K562 (cell line): ENCODE data around the gene SSR4. TPM values are rescaled to one million over a fixed set of nuclear protein-coding genes. Genes with fewer than 3 reads are reported as not detected.

ENCODE experiments used
- MAFG ChIP-seq: fragments of 450-650 bp; conservative IDR thresholded peaks from 2 replicates; pipeline ENCODE4 v1.6.1; 2016; ENCODE audit warnings: missing genetic modification characterization, missing compliant biosample characterization
- POLR2G ChIP-seq: fragments of 200-400 bp; formaldehyde crosslinking; IDR thresholded peaks from 2 replicates; pipeline ENCODE4 v1.6.1; 2017; ENCODE audit warnings: low read depth, mild to moderate bottlenecking, antibody characterized with exemption, low read length, moderate library complexity
- polyA plus RNA-seq, 8 experiments: library from polyadenylated mRNA; depleted of rRNA in 4 of 8; stranded (reverse) in 5 of 8; unstranded in 3 of 8; fragments of >200 nt; fragmentation: Nextera tagmentation in 2 of 8; fragmentation: Illumina TruSeq in 1 of 8; extraction: Ambion mirVana in 2 of 8; extraction: Trizol in 1 of 8; gene quantifications; 2 replicates each; pipeline versions ENCODE4 v1.2.1 to v1.2.3, GENCODE V29; 2011 to 2014; ENCODE audit warnings: inconsistent platforms in 1 of 8, missing spikeins in 1 of 8
- total RNA-seq, 7 experiments: library from RNA; depleted of rRNA in 6 of 7; stranded (reverse); fragments of >200 nt in 6 of 7; fragmentation: Illumina TruSeq in 2 of 7; extraction: Trizol in 2 of 7; gene quantifications; 2 replicates each; pipeline versions ENCODE4 v1.2.1 to v1.2.3, GENCODE V29; 2011 to 2021; ENCODE audit warnings: low replicate concordance in 1 of 7
- TF ChIP-seq, protein P1 (sequence below): fragments of 450-650 bp; IDR thresholded peaks from 2 replicates; pipeline ENCODE4 v1.6.1; 2016; ENCODE audit warnings: mild to moderate bottlenecking
- TF ChIP-seq, protein P2 (sequence below): fragments of 250-450 bp; sonication (Bioruptor Pico); IDR thresholded peaks from 2 replicates; pipeline ENCODE4 v1.4.0; 2020

SSR4 gene
- total and polyA plus RNA-seq, 9 of the 15 experiments (the other 6 are each of a cell fraction or from before 2014, with no cell fraction given), result 146 to 492 (median 272) TPM

DNA sequence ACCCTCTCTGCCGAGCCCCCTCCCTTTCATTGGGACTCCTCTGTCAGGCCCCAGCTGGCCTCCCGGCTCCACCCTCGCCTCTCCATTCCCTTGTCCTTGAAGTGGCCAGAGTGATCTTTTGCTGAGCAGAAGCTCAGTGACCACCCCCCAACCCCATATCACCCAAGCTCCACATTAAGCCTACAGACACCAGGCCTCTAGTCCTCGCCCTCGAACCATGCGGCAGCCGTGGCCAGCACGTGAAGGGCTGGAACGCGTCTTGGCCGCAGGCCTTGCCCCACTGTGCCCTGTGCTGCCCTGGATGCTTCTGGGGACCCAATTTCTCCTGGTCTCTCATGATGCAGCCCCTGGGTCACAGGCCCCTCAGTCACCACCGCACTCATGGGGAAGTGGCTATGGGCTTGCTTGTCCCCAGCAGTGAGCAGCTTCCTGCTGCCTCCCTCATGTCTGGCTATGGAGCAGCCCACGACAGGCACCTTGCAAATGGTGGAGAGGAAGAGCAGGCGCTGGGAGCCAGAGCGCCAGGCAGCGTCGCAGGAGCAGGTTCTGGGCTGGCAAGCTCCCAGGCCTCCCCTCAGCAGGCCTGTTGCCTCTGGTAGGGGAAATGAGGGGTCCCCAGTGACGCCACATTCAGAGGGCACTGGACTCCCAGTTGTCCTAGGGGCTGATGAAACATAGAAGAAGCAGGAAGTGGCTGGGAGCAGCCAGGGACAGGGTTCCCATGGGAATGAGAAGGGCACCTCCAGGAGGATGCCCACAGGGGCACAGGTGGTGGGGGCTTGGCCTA, 14.4 kb upstream of the SSR4 start (continued):
- TF ChIP-seq, protein P1, sequence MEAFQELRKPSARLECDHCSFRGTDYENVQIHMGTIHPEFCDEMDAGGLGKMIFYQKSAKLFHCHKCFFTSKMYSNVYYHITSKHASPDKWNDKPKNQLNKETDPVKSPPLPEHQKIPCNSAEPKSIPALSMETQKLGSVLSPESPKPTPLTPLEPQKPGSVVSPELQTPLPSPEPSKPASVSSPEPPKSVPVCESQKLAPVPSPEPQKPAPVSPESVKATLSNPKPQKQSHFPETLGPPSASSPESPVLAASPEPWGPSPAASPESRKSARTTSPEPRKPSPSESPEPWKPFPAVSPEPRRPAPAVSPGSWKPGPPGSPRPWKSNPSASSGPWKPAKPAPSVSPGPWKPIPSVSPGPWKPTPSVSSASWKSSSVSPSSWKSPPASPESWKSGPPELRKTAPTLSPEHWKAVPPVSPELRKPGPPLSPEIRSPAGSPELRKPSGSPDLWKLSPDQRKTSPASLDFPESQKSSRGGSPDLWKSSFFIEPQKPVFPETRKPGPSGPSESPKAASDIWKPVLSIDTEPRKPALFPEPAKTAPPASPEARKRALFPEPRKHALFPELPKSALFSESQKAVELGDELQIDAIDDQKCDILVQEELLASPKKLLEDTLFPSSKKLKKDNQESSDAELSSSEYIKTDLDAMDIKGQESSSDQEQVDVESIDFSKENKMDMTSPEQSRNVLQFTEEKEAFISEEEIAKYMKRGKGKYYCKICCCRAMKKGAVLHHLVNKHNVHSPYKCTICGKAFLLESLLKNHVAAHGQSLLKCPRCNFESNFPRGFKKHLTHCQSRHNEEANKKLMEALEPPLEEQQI, result no peak
- TF ChIP-seq MAFG (tag) (no peak), POLR2G (peak; percentile 37; the same call in 1 of the 2 replicates)
- TF ChIP-seq, protein P2, sequence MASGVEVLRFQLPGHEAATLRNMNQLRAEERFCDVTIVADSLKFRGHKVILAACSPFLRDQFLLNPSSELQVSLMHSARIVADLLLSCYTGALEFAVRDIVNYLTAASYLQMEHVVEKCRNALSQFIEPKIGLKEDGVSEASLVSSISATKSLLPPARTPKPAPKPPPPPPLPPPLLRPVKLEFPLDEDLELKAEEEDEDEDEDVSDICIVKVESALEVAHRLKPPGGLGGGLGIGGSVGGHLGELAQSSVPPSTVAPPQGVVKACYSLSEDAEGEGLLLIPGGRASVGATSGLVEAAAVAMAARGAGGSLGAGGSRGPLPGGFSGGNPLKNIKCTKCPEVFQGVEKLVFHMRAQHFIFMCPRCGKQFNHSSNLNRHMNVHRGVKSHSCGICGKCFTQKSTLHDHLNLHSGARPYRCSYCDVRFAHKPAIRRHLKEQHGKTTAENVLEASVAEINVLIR (CRISPR knock-in tag), result no peak
